ENCODE measurements around the gene TMEM231. TPM values are rescaled to one million over a fixed set of nuclear protein-coding genes. Genes with fewer than 3 reads are reported as not detected.

TMEM231 gene
- total and polyA plus RNA-seq, 9 of the 15 experiments (the other 6 are each of a cell fraction or from before 2014, with no cell fraction given) = 1.6 to 27.6 (median 9.1) TPM

- TF ChIP-seq ZNF644 (tag; IDR thresholded peaks at IDR 0.05; ENCODE audit: low read depth) = no peak
- TF ChIP-seq HEY1 (CRISPR knock-in tag; IDR thresholded peaks at IDR 0.05; ENCODE audit: borderline replicate concordance) = no peak
- no peak for TF ChIP-seq CC2D1A (IDR thresholded peaks at IDR 0.05)
- TF ChIP-seq ZBTB2 (IDR thresholded peaks at IDR 0.05) = no peak
- TF ChIP-seq NR1H2 (CRISPR knock-in tag; IDR thresholded peaks at IDR 0.05) = no peak
- TF ChIP-seq HDAC2 (IDR thresholded peaks at IDR 0.05) = no peak
- no peak for TF ChIP-seq REST (IDR thresholded peaks at IDR 0.05; ENCODE audit: borderline replicate concordance)
- no peak for TF ChIP-seq REST (CRISPR knock-in tag; IDR thresholded peaks at IDR 0.05; ENCODE audit: low read depth)
- TF ChIP-seq U2AF2 (optimal IDR thresholded peaks at IDR 0.05; ENCODE audit: low read depth, low read length) = no peak
- no peak for TF ChIP-seq ATF6 (CRISPR knock-in tag; IDR thresholded peaks at IDR 0.05)
- TF ChIP-seq MCM2 (IDR thresholded peaks at IDR 0.05; ENCODE audit: low read depth) = no peak
Observed at GRCh38 chr16:75565640-75566039, 9.6 kb upstream of the TMEM231 start (continued).
